H1 (cell line): ENCODE results near the gene ERC1. TPM values are rescaled to one million over a fixed set of nuclear protein-coding genes. Genes with fewer than 3 reads are reported as not detected.

Source experiments
- CTCF ChIA-PET: fragments of 300-600 bp; sonication (Branson Sonifier 250); formaldehyde crosslinking; loops from one replicate; lab custom pipeline; 2021; ENCODE audit not compliant: partially characterized antibody; lab: Charles Lee
- POLR2A ChIA-PET: fragments of 300-600 bp; sonication (Branson Sonifier 250); formaldehyde crosslinking; loops from one replicate; lab custom pipeline; 2021; ENCODE audit warnings: inconsistent platforms; ENCODE audit not compliant: partially characterized antibody; lab: Charles Lee
- DNase-seq, 2 experiments: peaks; one replicate each; pipeline versions ENCODE4 v3.0.0 to v3.0.0-alpha.2; 2010 to 2022; ENCODE audit warnings: low spot score in 2 of 2, low read depth in 1 of 2, mixed read lengths in 1 of 2
- FAIRE-seq: peaks from 2 replicates; lab custom pipeline; 2011; peaks lifted over from hg19 to GRCh38; lab: Jason Lieb, UNC
- H2AFZ ChIP-seq: 2 replicates; pipeline ENCODE4 v1.8.1; 2012; ENCODE audit warnings: low read length, inconsistent platforms
- H2AK5ac ChIP-seq: 2 replicates; pipeline ENCODE4 v1.6.1; 2013; ENCODE audit warnings: low read depth, low read length
- H2BK120ac ChIP-seq: replicated peaks from 2 replicates; pipeline ENCODE3; 2013; ENCODE audit warnings: low read depth, low read length, inconsistent platforms
- H2BK12ac ChIP-seq: 2 replicates; pipeline ENCODE4 v1.6.1; 2013; ENCODE audit warnings: low read depth, low read length
- H2BK15ac ChIP-seq: 2 replicates; pipeline ENCODE4 v1.6.1; 2013; ENCODE audit warnings: low read length
- H2BK20ac ChIP-seq: 2 replicates; pipeline ENCODE4 v1.6.1; 2013; ENCODE audit warnings: low read length
- H2BK5ac ChIP-seq: 2 replicates; pipeline ENCODE4 v1.6.1; 2013; ENCODE audit warnings: low read depth, low read length
- H3K14ac ChIP-seq: 2 replicates; pipeline ENCODE4 v1.6.1; 2013; ENCODE audit warnings: inconsistent platforms; ENCODE audit not compliant: insufficient read length
- H3K18ac ChIP-seq: 2 replicates; pipeline ENCODE4 v1.6.1; 2013; ENCODE audit warnings: low read length; ENCODE audit errors: extremely low read depth
- H3K23ac ChIP-seq: 2 replicates; pipeline ENCODE4 v1.6.1; 2013; ENCODE audit warnings: inconsistent platforms; ENCODE audit not compliant: insufficient read length
- H3K23me2 ChIP-seq: 2 replicates; pipeline ENCODE4 v1.6.1; 2013; ENCODE audit warnings: low read depth, low read length
- H3K27ac ChIP-seq: 2 replicates; pipeline ENCODE4 v1.6.1; 2011; ENCODE audit warnings: low read depth, low read length, inconsistent platforms
- H3K27me3 ChIP-seq, 4 experiments: replicated peaks in 1 of 4; 1 replicate in 1 of 4; 2 replicates in 3 of 4; pipeline versions ENCODE4 v1.6.1 to v1.8.1; 2011 to 2013; ENCODE audit warnings: low read length in 3 of 4, mild to moderate bottlenecking in 3 of 4, inconsistent platforms in 2 of 4, mixed read lengths in 2 of 4, moderate library complexity in 1 of 4; ENCODE audit not compliant: control insufficient read depth in 3 of 4, insufficient read depth in 3 of 4; ENCODE audit errors: extremely low read depth in 1 of 4
- H3K36me3 ChIP-seq, 4 experiments: 2 replicates each; pipeline versions ENCODE4 v1.6.1 to v1.8.1; 2011 to 2013; ENCODE audit warnings: mild to moderate bottlenecking in 4 of 4, low read length in 3 of 4, moderate library complexity in 2 of 4, control low read depth in 1 of 4, inconsistent platforms in 1 of 4; ENCODE audit not compliant: insufficient read depth in 4 of 4, control insufficient read depth in 2 of 4
- H3K4ac ChIP-seq: replicated peaks from 2 replicates; pipeline ENCODE3; 2013; ENCODE audit warnings: low read length, low read depth, mixed read lengths, inconsistent platforms; ENCODE audit not compliant: insufficient read length
- H3K4me1 ChIP-seq, 4 experiments: replicated peaks in 1 of 4; 1 replicate in 1 of 4; 2 replicates in 3 of 4; pipeline versions ENCODE4 v1.6.1 to v1.8.1; 2011 to 2013; ENCODE audit warnings: low read length in 3 of 4, inconsistent platforms in 2 of 4, mixed read lengths in 1 of 4; ENCODE audit not compliant: insufficient read depth in 4 of 4, control insufficient read depth in 3 of 4
- H3K4me2 ChIP-seq, 2 experiments: 2 replicates each; pipeline versions ENCODE4 v1.6.1 to v1.8.1; 2011 to 2013; ENCODE audit warnings: low read depth in 2 of 2, low read length in 2 of 2, control low read depth in 1 of 2, inconsistent platforms in 1 of 2, mild to moderate bottlenecking in 1 of 2; ENCODE audit not compliant: insufficient read depth in 1 of 2
- H3K4me3 ChIP-seq, 4 experiments: fragments of 200-600, 300-600 bp in 1 of 4; sonication (generic), shearing (Covaris generic), sonication (Bioruptor Twin) in 1 of 4; 2 replicates each; pipeline versions ENCODE4 v1.5.1 to v1.8.1; 2011 to 2016; ENCODE audit warnings: low read length in 4 of 4, low read depth in 3 of 4, control low read depth in 2 of 4, inconsistent platforms in 2 of 4, mild to moderate bottlenecking in 2 of 4, mixed read lengths in 1 of 4, moderate library complexity in 1 of 4; ENCODE audit not compliant: insufficient read depth in 2 of 4; ENCODE audit errors: extremely low read depth in 1 of 4
- H3K56ac ChIP-seq: replicated peaks from 2 replicates; pipeline ENCODE3; 2013; ENCODE audit warnings: low read depth, mild to moderate bottlenecking, mixed read lengths, low read length, inconsistent platforms; ENCODE audit not compliant: insufficient read length
- H3K79me1 ChIP-seq: 2 replicates; pipeline ENCODE4 v1.6.1; 2013; ENCODE audit warnings: low read depth, low read length, control low read depth
- H3K79me2 ChIP-seq, 2 experiments: 2 replicates each; pipeline versions ENCODE4 v1.6.1 to v1.8.1; 2012 to 2013; ENCODE audit warnings: low read length in 2 of 2, mild to moderate bottlenecking in 2 of 2, inconsistent platforms in 1 of 2; ENCODE audit not compliant: insufficient read depth in 2 of 2, control insufficient read depth in 1 of 2
- H3K9ac ChIP-seq, 4 experiments: replicated peaks in 1 of 4; 1 replicate in 1 of 4; 2 replicates in 3 of 4; pipeline versions ENCODE4 v1.6.1 to v1.8.1; 2011 to 2013; ENCODE audit warnings: low read depth in 3 of 4, low read length in 3 of 4, control low read depth in 2 of 4, mild to moderate bottlenecking in 2 of 4, moderate library complexity in 2 of 4, inconsistent platforms in 1 of 4; ENCODE audit errors: extremely low read depth in 1 of 4
- H3K9me3 ChIP-seq, 2 experiments: 2 replicates each; pipeline versions ENCODE4 v1.6.1 to v1.8.1; 2012 to 2013; ENCODE audit warnings: mild to moderate bottlenecking in 2 of 2, moderate library complexity in 2 of 2, control low read depth in 1 of 2, inconsistent platforms in 1 of 2, low read depth in 1 of 2, low read length in 1 of 2, mixed read lengths in 1 of 2; ENCODE audit not compliant: insufficient read depth in 2 of 2
- H4K20me1 ChIP-seq, 2 experiments: replicated peaks in 1 of 2; 2 replicates each; pipeline versions ENCODE3 to v1.8.1; 2011 to 2013; ENCODE audit warnings: inconsistent platforms in 2 of 2, low read length in 2 of 2, mild to moderate bottlenecking in 1 of 2; ENCODE audit not compliant: insufficient read depth in 2 of 2, control insufficient read depth in 1 of 2
- H4K5ac ChIP-seq: 2 replicates; pipeline ENCODE4 v1.6.1; 2013; ENCODE audit warnings: low read length, low read depth, mixed read lengths, inconsistent platforms; ENCODE audit not compliant: insufficient read length
- H4K8ac ChIP-seq: 2 replicates; pipeline ENCODE4 v1.8.0; 2013; ENCODE audit warnings: mild to moderate bottlenecking, moderate library complexity, low read length, inconsistent platforms; ENCODE audit not compliant: insufficient read depth; ENCODE audit errors: extremely low read depth
- H4K91ac ChIP-seq: replicated peaks from 2 replicates; pipeline ENCODE3; 2013; ENCODE audit warnings: low read length, mixed read lengths, inconsistent platforms; ENCODE audit not compliant: insufficient read length
- CREB1 ChIP-seq: IDR thresholded peaks from 2 replicates; pipeline ENCODE4 v1.6.1; 2012; ENCODE audit warnings: inconsistent platforms
- EP300 ChIP-seq, 2 experiments: IDR thresholded peaks; 1 replicate in 1 of 2; 2 replicates in 1 of 2; pipeline ENCODE4 v1.6.1; 2011 to 2012; ENCODE audit warnings: low read depth in 2 of 2, low read length in 2 of 2, mild to moderate bottlenecking in 2 of 2, borderline replicate concordance in 1 of 2, inconsistent platforms in 1 of 2, moderate library complexity in 1 of 2
- KDM4A ChIP-seq: IDR thresholded peaks from one replicate; pipeline ENCODE4 v1.7.1; 2012; ENCODE audit warnings: low read depth, mild to moderate bottlenecking, moderate library complexity, low read length, inconsistent platforms; ENCODE audit not compliant: severe bottlenecking
- MAFK ChIP-seq: IDR thresholded peaks from 2 replicates; pipeline ENCODE4 v1.6.1; 2012; ENCODE audit warnings: low read depth, mild to moderate bottlenecking, improper control_type of control experiment, low read length
- NANOG ChIP-seq: IDR thresholded peaks from 2 replicates; pipeline ENCODE4 v1.6.1; 2011; ENCODE audit warnings: low read length, low read depth, mild to moderate bottlenecking, inconsistent platforms; ENCODE audit not compliant: insufficient read depth, poor library complexity, severe bottlenecking
- PHF8 ChIP-seq: fragments of 200-600 bp; sonication (generic); conservative IDR thresholded peaks from 2 replicates; pipeline ENCODE4 v1.7.1; 2012; ENCODE audit warnings: low read depth, mild to moderate bottlenecking, inconsistent platforms, low read length, moderate library complexity
- SIN3A ChIP-seq, 2 experiments: IDR thresholded peaks in 1 of 2; conservative IDR thresholded peaks in 1 of 2; 2 replicates each; pipeline ENCODE4 v1.6.1; 2011 to 2012; ENCODE audit warnings: low read length in 2 of 2, improper control_type of control experiment in 1 of 2, low read depth in 1 of 2, mild to moderate bottlenecking in 1 of 2
- SP1 ChIP-seq: IDR thresholded peaks from 2 replicates; pipeline ENCODE4 v1.6.1; 2011; ENCODE audit warnings: low read depth, low read length
- WGBS, 2 experiments: shearing (Covaris generic) in 1 of 2; methylation state at CpG; one replicate each; pipeline versions ENCODE4 v1.1.6 to v1.1.7; 2013 to 2015; ENCODE audit warnings: low lambda C conversion rate in 2 of 2, mixed read lengths in 2 of 2, inconsistent platforms in 1 of 2, low coverage in 1 of 2, missing lambda C conversion rate in 1 of 2; ENCODE audit not compliant: insufficient replicate concordance in 2 of 2, insufficient coverage in 1 of 2, insufficient read length in 1 of 2; ENCODE audit errors: extremely low coverage in 1 of 2, missing lambda C conversion rate in 1 of 2; 5-methylcytosine and 5-hydroxymethylcytosine counted together
- polyA plus RNA-seq, 7 experiments: library from polyadenylated mRNA; depleted of rRNA in 3 of 7; stranded (reverse) in 5 of 7; unstranded in 2 of 7; fragments of >200 nt in 5 of 7; fragments of 200-250 nt in 2 of 7; gene quantifications; 1 replicate in 5 of 7; 2 replicates in 1 of 7; 4 replicates in 1 of 7; pipeline versions ENCODE4 v1.2.1 to v1.2.3, GENCODE V29; 2011 to 2013; ENCODE audit warnings: missing spikeins in 2 of 7, mixed read lengths in 2 of 7
- total RNA-seq: library from RNA; stranded (reverse); fragmentation: NEBNext Ultra II Directional; extraction: Animal tissue kit (Norgen Biotek cat#: 25700); gene quantifications from 2 replicates; pipeline ENCODE4 v1.2.1, GENCODE V29; 2021
- TF ChIP-seq, protein P1 (sequence below): IDR thresholded peaks from 2 replicates; pipeline ENCODE4 v1.6.1; 2012; ENCODE audit warnings: inconsistent platforms

The ERC1 gene
- total and polyA plus RNA-seq, 2 of the 8 experiments (the other 6 are each of a cell fraction or from before 2014, with no cell fraction given): 7.8 to 45.7 TPM

DNA sequence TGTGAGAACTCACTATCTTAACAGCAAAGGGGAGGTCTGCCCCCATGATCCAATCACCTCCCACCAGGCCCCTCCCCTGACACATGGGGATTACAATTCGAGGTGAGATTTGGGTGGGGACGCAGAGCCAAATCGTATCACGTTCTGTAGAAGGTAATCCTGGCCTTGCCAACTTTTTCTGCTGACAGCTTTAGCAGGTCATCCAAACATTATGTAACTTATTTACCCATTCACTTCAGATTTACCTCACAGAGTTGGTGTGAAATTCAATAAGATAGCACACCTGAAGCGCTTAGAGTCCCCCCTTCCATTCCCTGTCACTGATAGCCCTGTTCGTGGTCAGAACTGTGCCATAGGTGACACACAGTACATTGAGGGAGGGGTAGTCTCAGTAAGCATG lies 384.3 kb downstream of the ERC1 start:
- Histone ChIP-seq H2BK20ac (no peak overlapping the region), H2BK15ac (no peak overlapping the region), H3K4me1 (peaks cover 0 to 3% (median 0%) of the 10 kb centered on the region in 4 experiments; a peak in 1 of 7 replicates), H3K36me3 (peaks cover 0 to 4% (median 0%) of the 10 kb centered on the region in 4 experiments; a peak in 1 of 8 replicates), H3K79me1 (no peaks in the 10 kb centered on the region; the same call in 1 of the 2 replicates), H3K79me2 (no peaks in the 10 kb centered on the region), H4K5ac (no peak overlapping the region), H3K14ac (no peak overlapping the region), H3K4me2 (no peak overlapping the region), H4K20me1 (no peaks in the 10 kb centered on the region), H2AK5ac (no peak overlapping the region), H4K91ac (no peak overlapping the region), H2BK120ac (no peak overlapping the region), H3K23ac (no peak overlapping the region), H4K8ac (no peak overlapping the region), H3K9me3 (no peaks in the 10 kb centered on the region), H2BK12ac (no peak overlapping the region), H3K27me3 (no peaks in the 10 kb centered on the region), H3K56ac (no peak overlapping the region), H2BK5ac (no peak overlapping the region), H3K4ac (no peak overlapping the region), H2AFZ (no peak overlapping the region), H3K18ac (no peak overlapping the region), H3K27ac (no peak overlapping the region), H3K4me3 (no peak overlapping the region), H3K9ac (no peak overlapping the region), H3K23me2 (no peaks in the 10 kb centered on the region)
- FAIRE-seq (no peak), DNase-seq (no peak)
- POLR2A ChIA-PET: no interaction called here
- WGBS, 2 experiments: 74% methylated on average over 6 of the region's 6 CpGs; no CpG with 5 or more reads in 1 of the 2 experiments
- TF ChIP-seq NANOG (no peak), KDM4A (no peak), EP300 (IDR thresholded peaks at IDR 0.05; ENCODE audit: borderline replicate concordance in 1 of 2, low read depth in 2 of 2, low read length in 2 of 2) (no peak), MAFK (no peak), CREB1 (no peak), SP1 (no peak), PHF8 (no peak), SIN3A (conservative IDR thresholded peaks at IDR 0.05 in 1 of 2, IDR thresholded peaks at IDR 0.05 in 1 of 2; ENCODE audit: low read depth in 1 of 2, low read length in 2 of 2) (no peak)
- TF ChIP-seq, protein P1, sequence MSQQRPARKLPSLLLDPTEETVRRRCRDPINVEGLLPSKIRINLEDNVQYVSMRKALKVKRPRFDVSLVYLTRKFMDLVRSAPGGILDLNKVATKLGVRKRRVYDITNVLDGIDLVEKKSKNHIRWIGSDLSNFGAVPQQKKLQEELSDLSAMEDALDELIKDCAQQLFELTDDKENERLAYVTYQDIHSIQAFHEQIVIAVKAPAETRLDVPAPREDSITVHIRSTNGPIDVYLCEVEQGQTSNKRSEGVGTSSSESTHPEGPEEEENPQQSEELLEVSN: no peak
- CTCF ChIA-PET: interaction anchor here (0.6 to 1.5 kb wide), 2 partner anchors 10 to 478 kb away, joined by 3 read pairs; no protein-coding TSS in a partner anchor
